NOMO-1 (cell line): ENCODE results near the gene AGPS.

Source experiments
- DNase-seq, 2 experiments: peaks; one replicate each; lab custom pipeline; 2025; ENCODE audit not compliant: unreplicated experiment in 2 of 2; lab: John Stamatoyannopoulos, UW

The AGPS gene

GRCh38 chr2:177520324-177520723, 127.8 kb downstream of the AGPS start:
- DNase-seq: no peak

- DNase-seq: no peak
Measured at GRCh38 chr2:177523781-177524180, 131.2 kb downstream of the AGPS start.

- DNase-seq: no peak
Measured at GRCh38 chr2:177525351-177525924, 132.9 kb downstream of the AGPS start.

- no peak for DNase-seq
Measured at GRCh38 chr2:177528351-177528933, 135.9 kb downstream of the AGPS start.

- DNase-seq: no peak
Measured at GRCh38 chr2:177529166-177529565, 136.6 kb downstream of the AGPS start.

GRCh38 chr2:177530561-177530960, 138.0 kb downstream of the AGPS start:
- no peak for DNase-seq

- no peak for DNase-seq
Measured at GRCh38 chr2:177531706-177532105, 139.1 kb downstream of the AGPS start.

- DNase-seq: no peak
Measured at GRCh38 chr2:177532567-177532966, 140.0 kb downstream of the AGPS start.

GRCh38 chr2:177533253-177533652, 140.7 kb downstream of the AGPS start:
- no peak for DNase-seq

- DNase-seq: no peak
Measured at GRCh38 chr2:177535000-177535399, 142.4 kb downstream of the AGPS start.

GRCh38 chr2:177535958-177536504, 143.5 kb downstream of the AGPS start:
- DNase-seq: no peak

- no peak for DNase-seq
Measured at GRCh38 chr2:177537213-177537612, 144.6 kb downstream of the AGPS start.

GRCh38 chr2:177537636-177538035, 145.1 kb downstream of the AGPS start:
- no peak for DNase-seq

GRCh38 chr2:177538323-177538722, 145.8 kb downstream of the AGPS start:
- no peak for DNase-seq

GRCh38 chr2:177540283-177540682, 147.7 kb downstream of the AGPS start:
- no peak for DNase-seq

- DNase-seq: no peak
Measured at GRCh38 chr2:177541258-177541991, 148.9 kb downstream of the AGPS start.

GRCh38 chr2:177542396-177542795, 149.8 kb downstream of the AGPS start:
- no peak for DNase-seq

- no peak for DNase-seq
Measured at GRCh38 chr2:177543007-177543760, 150.6 kb downstream of the AGPS start.

GRCh38 chr2:177545143-177545542, 152.6 kb downstream of the AGPS start:
- DNase-seq: no peak

GRCh38 chr2:177545981-177546585, 153.5 kb downstream of the AGPS start:
- no peak for DNase-seq

- DNase-seq: no peak
Measured at GRCh38 chr2:177547122-177547521, 154.5 kb downstream of the AGPS start.
